Activated CD4-positive, alpha-beta T cell treated with anti-CD3 and anti-CD28 coated beads, Interleukin-2, amount 10 ng/mL, durations not matched to agents 7 days and 5 days (primary cell): ENCODE measurements around the gene SHPK. TPM values are rescaled to one million over a fixed set of nuclear protein-coding genes. Genes with fewer than 3 reads are reported as not detected.

ENCODE experiments used
- CTCF ChIA-PET: fragments of 350-600 bp; sonication (Branson Sonifier 250); formaldehyde crosslinking; loops from one replicate; lab custom pipeline; 2021; ENCODE audit warnings: antibody characterized with exemption; lab: Charles Lee
- POLR2A ChIA-PET: fragments of 350-600 bp; sonication (Branson Sonifier 250); formaldehyde crosslinking; loops from one replicate; lab custom pipeline; 2021; ENCODE audit warnings: antibody characterized with exemption; lab: Charles Lee
- DNase-seq: peaks from one replicate; pipeline ENCODE4 v3.0.0-alpha.2; 2020
- H3K27ac Mint-ChIP-seq: one replicate; pipeline ENCODE4 v1.8.0; 2021; ENCODE audit warnings: mild to moderate bottlenecking, moderate library complexity, mixed read lengths
- H3K27me3 Mint-ChIP-seq: one replicate; pipeline ENCODE4 v1.8.0; 2021; ENCODE audit warnings: mixed read lengths
- H3K36me3 Mint-ChIP-seq: one replicate; pipeline ENCODE4 v1.8.0; 2021; ENCODE audit warnings: low read depth, mixed read lengths
- H3K4me1 Mint-ChIP-seq: one replicate; pipeline ENCODE4 v1.8.0; 2021; ENCODE audit warnings: mixed read lengths
- H3K4me3 Mint-ChIP-seq: one replicate; pipeline ENCODE4 v1.8.0; 2021; ENCODE audit warnings: mild to moderate bottlenecking, moderate library complexity, mixed read lengths
- H3K9me3 Mint-ChIP-seq: one replicate; pipeline ENCODE4 v1.8.0; 2021; ENCODE audit warnings: mixed read lengths
- total RNA-seq, 2 experiments: library from RNA; stranded (reverse); gene quantifications; one replicate each; pipeline ENCODE4 v1.2.3, GENCODE V29; 2021

The SHPK gene
- total RNA-seq, 2 experiments from 2014 or later, result 11.5 to 12.3 TPM

- ChIA-PET CTCF (interaction anchor here (0.9 to 1.4 kb wide), 2 partner anchors 13 to 26 kb away, joined by 3 to 4 read pairs; partner anchors contain the start of gene P2RX5), POLR2A (no interaction called here)
- Mint-ChIP-seq H3K36me3 (peaks cover 8% of the 10 kb centered on the region), H3K27ac (peak overlapping the region; percentile 90), H3K4me3 (peak overlapping the region; percentile 92), H3K27me3 (no peaks in the 10 kb centered on the region), H3K9me3 (no peaks in the 10 kb centered on the region), H3K4me1 (peaks cover 29% of the 10 kb centered on the region)
- DNase-seq, result no peak
Measured at GRCh38 chr17:3669548-3669947, 33.5 kb upstream of the SHPK start.

DNA sequence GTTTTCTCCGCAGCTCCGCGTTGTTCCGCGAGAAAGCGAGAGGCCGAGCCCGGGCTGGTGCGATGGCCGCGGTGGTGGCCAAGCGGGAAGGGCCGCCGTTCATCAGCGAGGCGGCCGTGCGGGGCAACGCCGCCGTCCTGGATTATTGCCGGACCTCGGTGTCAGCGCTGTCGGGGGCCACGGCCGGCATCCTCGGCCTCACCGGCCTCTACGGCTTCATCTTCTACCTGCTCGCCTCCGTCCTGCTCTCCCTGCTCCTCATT is 33.0 kb upstream of the SHPK start:
- Mint-ChIP-seq H3K4me1 (peaks cover 29% of the 10 kb centered on the region), H3K36me3 (peaks cover 8% of the 10 kb centered on the region), H3K27me3 (no peaks in the 10 kb centered on the region), H3K27ac (peak overlapping the region; percentile 90), H3K9me3 (no peaks in the 10 kb centered on the region), H3K4me3 (peak overlapping the region; percentile 92)
- ChIA-PET CTCF (interaction anchor here (0.6 kb wide), 1 partner anchor 168 kb away, joined by 3 read pairs; no protein-coding TSS in a partner anchor), POLR2A (interaction anchor here (0.6 kb wide), 1 partner anchor 87 kb away, joined by 3 read pairs; no protein-coding TSS in a partner anchor)
- no peak for DNase-seq

GRCh38 chr17:3668279-3669084 is 32.4 kb upstream of the SHPK start, which contains the start of the genes EMC6 and TAX1BP3:
TSS of gene EMC6 (plus strand) at chr17:3668812. CDS start at chr17:3669147, 335 bp downstream.
TSS of gene TAX1BP3 (minus strand) at chr17:3668578. CDS start at chr17:3668526, 52 bp downstream.
- Mint-ChIP-seq H3K36me3 (peaks cover 8% of the 10 kb centered on the region), H3K27me3 (no peaks in the 10 kb centered on the region), H3K4me1 (peaks cover 29% of the 10 kb centered on the region), H3K27ac (peak within 1 kb of the TSS; percentile 90), H3K4me3 (peak within 1 kb of the TSS; percentile 92), H3K9me3 (no peaks in the 10 kb centered on the region)
- DNase-seq, result peak; percentile 99
- POLR2A ChIA-PET, result interaction anchor here (0.6 kb wide), 1 partner anchor 87 kb away, joined by 3 read pairs; no protein-coding TSS in a partner anchor
- CTCF ChIA-PET, result interaction anchor here (0.6 kb wide), 1 partner anchor 169 kb away, joined by 3 read pairs; no protein-coding TSS in a partner anchor

- Mint-ChIP-seq H3K4me1 (peaks cover 29% of the 10 kb centered on the region), H3K27ac (no peak overlapping the region), H3K9me3 (no peaks in the 10 kb centered on the region), H3K27me3 (no peaks in the 10 kb centered on the region), H3K36me3 (peaks cover 8% of the 10 kb centered on the region), H3K4me3 (peak overlapping the region; percentile 92)
- CTCF ChIA-PET, result interaction anchor here (1.0 kb wide), 2 partner anchors 23 to 31 kb away, joined by 3 to 4 read pairs; partner anchors contain the start of genes CTNS and SHPK
- peak; percentile 23 for DNase-seq
- POLR2A ChIA-PET, result no interaction called here
Measured at GRCh38 chr17:3667366-3668278, 31.6 kb upstream of the SHPK start.

GRCh38 chr17:3666516-3666915 is 30.5 kb upstream of the SHPK start:
- Mint-ChIP-seq H3K4me3 (peak overlapping the region; percentile 33), H3K27me3 (no peaks in the 10 kb centered on the region), H3K4me1 (peaks cover 29% of the 10 kb centered on the region), H3K9me3 (no peaks in the 10 kb centered on the region), H3K36me3 (peaks cover 8% of the 10 kb centered on the region), H3K27ac (no peak overlapping the region)
- ChIA-PET POLR2A (no interaction called here), CTCF (interaction anchor here (0.6 to 1.4 kb wide), 5 partner anchors 17 to 180 kb away, joined by 3 to 7 read pairs (median 4); partner anchors contain the start of gene NCBP3)
- no peak for DNase-seq

DNA sequence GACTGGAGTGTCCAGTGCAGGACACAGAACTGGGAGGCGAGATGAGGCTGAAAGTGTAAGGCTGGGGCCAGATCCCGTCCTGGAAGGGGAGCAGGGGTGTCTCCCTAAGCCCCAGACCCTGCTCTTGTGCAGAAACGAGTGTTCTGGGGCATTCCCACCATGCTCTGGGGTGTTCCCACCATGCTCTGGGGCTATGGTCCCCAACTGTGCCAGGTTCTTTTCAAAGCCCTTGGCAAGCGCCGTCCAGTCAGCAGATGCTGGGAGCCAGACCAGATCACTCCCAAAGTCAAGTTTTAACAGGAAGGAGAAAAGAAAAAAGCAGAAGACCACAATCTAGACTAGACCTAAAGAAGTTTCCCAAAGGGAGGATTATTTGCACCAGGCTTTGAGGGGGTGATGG is 29.8 kb upstream of the SHPK start:
- POLR2A ChIA-PET, result no interaction called here
- Mint-ChIP-seq H3K4me3 (peak overlapping the region; percentile 33), H3K27ac (no peak overlapping the region), H3K27me3 (no peaks in the 10 kb centered on the region), H3K36me3 (peaks cover 8% of the 10 kb centered on the region), H3K9me3 (no peaks in the 10 kb centered on the region), H3K4me1 (peaks cover 29% of the 10 kb centered on the region)
- CTCF ChIA-PET, result interaction anchor here (1.2 to 1.4 kb wide), 2 partner anchors 29 to 180 kb away, joined by 3 to 4 read pairs; partner anchors contain the start of gene NCBP3
- no peak for DNase-seq

- Mint-ChIP-seq H3K9me3 (no peaks in the 10 kb centered on the region), H3K27me3 (no peaks in the 10 kb centered on the region), H3K4me1 (peaks cover 13% of the 10 kb centered on the region), H3K27ac (no peak overlapping the region), H3K36me3 (no peaks in the 10 kb centered on the region), H3K4me3 (no peak overlapping the region)
- DNase-seq, result no peak
- POLR2A ChIA-PET, result no interaction called here
- CTCF ChIA-PET, result interaction anchor here (1.5 kb wide), 1 partner anchor 12 kb away, joined by 3 read pairs; no protein-coding TSS in a partner anchor
Measured at GRCh38 chr17:3663102-3664011, 27.3 kb upstream of the SHPK start.

GRCh38 chr17:3660311-3660891 is 24.4 kb upstream of the SHPK start:
- no peak for DNase-seq
- Mint-ChIP-seq H3K9me3 (no peaks in the 10 kb centered on the region), H3K4me1 (no peaks in the 10 kb centered on the region), H3K4me3 (no peak overlapping the region), H3K27ac (no peak overlapping the region), H3K36me3 (no peaks in the 10 kb centered on the region), H3K27me3 (no peaks in the 10 kb centered on the region)
- POLR2A ChIA-PET, result no interaction called here
- CTCF ChIA-PET, result no interaction called here

DNA sequence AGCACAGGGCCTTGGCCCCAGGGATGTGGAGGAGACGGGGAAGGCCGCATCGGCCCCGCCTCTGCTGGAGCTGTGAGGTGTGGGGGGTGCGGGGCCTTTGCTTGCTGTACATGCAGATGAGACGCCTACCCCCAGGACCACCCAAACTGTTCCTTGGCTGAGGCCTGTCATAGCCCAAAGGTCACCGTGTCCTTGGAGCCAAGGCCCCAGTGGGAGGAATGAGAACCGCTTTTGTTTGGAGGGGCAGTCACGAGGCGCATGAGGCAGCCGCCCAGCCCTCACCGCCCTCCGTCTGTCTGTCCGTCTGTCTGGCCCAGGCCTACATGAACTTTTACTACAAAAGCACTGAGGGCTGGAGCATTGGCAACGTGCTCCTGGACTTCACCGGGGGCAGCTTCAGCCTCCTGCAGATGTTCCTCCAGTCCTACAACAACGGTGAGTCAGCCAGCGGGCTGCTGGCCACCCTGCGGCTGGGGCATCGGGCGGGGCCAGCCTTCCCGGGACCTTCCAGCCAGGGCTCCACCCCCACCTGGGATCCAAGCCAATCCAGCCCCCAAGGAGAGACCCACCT is 23.6 kb upstream of the SHPK start:
- ChIA-PET POLR2A (no interaction called here), CTCF (interaction anchor here (1.1 kb wide), 1 partner anchor 9 kb away, joined by 3 read pairs; no protein-coding TSS in a partner anchor)
- Mint-ChIP-seq H3K27me3 (no peaks in the 10 kb centered on the region), H3K4me1 (no peaks in the 10 kb centered on the region), H3K36me3 (no peaks in the 10 kb centered on the region), H3K27ac (no peak overlapping the region), H3K4me3 (no peak overlapping the region), H3K9me3 (no peaks in the 10 kb centered on the region)
- DNase-seq, result no peak

- Mint-ChIP-seq H3K4me1 (no peaks in the 10 kb centered on the region), H3K36me3 (no peaks in the 10 kb centered on the region), H3K4me3 (no peak overlapping the region), H3K27me3 (no peaks in the 10 kb centered on the region), H3K9me3 (no peaks in the 10 kb centered on the region), H3K27ac (peak overlapping the region; percentile 36)
- CTCF ChIA-PET, result interaction anchor here (1.1 to 1.3 kb wide), 2 partner anchors 8 to 16 kb away, joined by 3 read pairs; no protein-coding TSS in a partner anchor
- POLR2A ChIA-PET, result no interaction called here
- DNase-seq, result no peak
Measured at GRCh38 chr17:3658784-3659449, 22.9 kb upstream of the SHPK start.
